Measurements from ENCODE around the gene RAB11FIP5. TPM values are rescaled to one million over a fixed set of nuclear protein-coding genes. Genes with fewer than 3 reads are reported as not detected.
"Not testable (repeated sequence)": the region's sequence is repeated elsewhere in the genome, so short reads cannot be mapped to it uniquely, and the experiment has no call there.

The RAB11FIP5 gene
- total RNA-seq, 1 donor from 2014 or later = 8.9 TPM

DNA sequence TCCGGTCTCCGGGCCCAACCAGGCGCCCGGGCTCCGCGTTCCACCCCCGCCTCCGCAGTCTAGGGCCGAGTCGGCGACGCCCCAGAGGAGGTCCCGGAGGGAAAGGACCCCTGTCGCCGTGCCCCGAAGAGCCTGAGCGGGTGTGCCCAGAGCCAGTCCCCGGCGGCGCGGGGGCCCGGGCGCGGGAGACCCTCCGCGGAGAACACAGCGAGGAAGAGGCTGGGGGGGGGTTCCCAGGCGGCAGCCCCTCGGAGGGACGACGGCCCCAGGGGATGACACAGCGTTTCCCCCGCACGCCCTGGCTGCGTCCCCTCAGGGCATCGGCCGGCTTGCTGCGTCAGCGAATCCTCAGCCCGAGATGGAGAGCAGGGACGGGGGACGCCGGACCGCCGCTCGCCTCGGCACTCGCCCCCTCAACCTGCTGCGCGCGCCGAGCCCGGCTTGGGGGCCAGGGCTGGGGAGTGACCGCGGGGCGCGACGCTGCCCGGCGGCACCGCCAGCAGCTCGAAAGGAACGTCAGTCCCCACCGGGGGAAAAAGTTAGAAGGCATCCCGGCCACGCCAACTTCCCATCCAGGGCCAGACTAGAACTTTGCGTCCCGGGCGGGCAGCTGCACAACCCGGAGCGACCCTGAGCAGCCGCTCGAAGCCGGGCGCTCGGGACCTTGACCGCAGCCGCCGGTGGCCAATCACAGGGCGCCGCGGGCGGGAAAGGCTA, 41.9 kb downstream of the RAB11FIP5 start:
- intact Hi-C loops (cut with micrococcal nuclease) = loop anchor here (1.0 to 10.0 kb wide), 11 partner anchors 42 to 1844 kb away; partner anchors contain the start of genes ALMS1, EGR4, EXOC6B and INO80B

- intact Hi-C loops (cut with micrococcal nuclease) = loop anchor here (2.0 to 10.0 kb wide), 5 partner anchors 177 to 1385 kb away; partner anchors contain the start of genes EGR4, EXOC6B, INO80B and TPRKB
Measured at GRCh38 chr2:73069855-73070642, 42.7 kb downstream of the RAB11FIP5 start.

DNA sequence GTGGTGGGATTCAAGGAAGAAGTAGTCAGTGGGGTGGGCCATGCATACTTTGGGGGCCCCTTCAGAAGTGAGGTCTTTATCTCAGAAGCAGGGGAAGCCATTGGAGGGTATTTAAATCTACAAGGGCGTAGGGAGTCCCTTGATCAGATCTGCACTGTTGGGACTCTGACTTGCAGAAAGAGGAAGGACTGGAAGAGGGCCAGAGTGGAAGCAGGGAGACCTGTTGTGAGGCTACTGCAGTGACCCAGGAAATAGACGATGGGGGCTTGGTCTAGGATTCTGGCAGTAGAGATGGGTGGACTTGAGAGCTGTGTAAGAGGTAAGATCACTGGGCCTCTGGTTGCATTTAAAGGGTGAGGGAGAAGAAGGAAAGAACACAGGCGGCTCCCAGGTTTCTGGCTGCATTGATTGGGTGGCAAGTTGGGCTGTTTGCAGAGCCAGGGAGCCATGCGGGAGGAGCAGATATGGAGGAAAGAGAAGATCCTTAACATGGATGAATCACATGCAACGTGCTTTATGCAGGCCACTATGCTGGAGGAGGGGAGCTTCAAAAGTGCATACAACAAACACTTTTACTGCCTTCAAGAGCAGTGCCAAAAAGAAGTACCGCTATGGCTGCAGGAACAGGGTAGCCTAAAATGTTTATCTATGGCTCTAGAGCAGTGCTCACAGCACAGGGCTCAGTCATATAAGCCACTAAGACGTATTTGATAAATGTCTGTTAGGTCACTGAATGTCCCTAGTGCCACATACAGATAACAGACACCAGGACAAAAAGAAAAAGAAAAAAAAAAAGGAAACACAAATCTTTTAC, 43.5 kb downstream of the RAB11FIP5 start:
- intact Hi-C loops (cut with micrococcal nuclease) = no loop called here

- intact Hi-C loops (cut with micrococcal nuclease) = no loop called here
Measured at GRCh38 chr2:73068147-73068546, 44.6 kb downstream of the RAB11FIP5 start.

DNA sequence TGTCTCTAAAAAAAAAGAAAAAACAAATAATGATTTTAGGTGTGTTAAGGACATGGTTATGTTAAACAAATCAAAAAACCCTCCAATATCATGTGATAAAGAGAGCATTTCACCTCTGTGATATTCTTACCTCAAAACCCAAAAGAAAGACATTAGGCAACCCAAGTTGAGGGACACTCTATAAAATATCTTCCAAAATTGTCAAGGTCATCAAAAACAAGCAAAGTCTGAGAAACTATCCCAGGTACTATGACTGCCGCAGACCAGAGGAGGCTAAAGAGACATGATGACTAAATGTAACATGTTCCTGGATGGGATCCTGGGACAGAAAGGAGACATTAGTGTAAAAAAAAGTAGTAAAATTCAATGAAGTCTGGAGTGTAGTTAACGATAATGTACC, 45.7 kb downstream of the RAB11FIP5 start:
- intact Hi-C loops (cut with micrococcal nuclease) = no loop called here

GRCh38 chr2:73065070-73065469, 47.7 kb downstream of the RAB11FIP5 start:
- intact Hi-C loops (cut with micrococcal nuclease) = not testable (repeated sequence)

DNA sequence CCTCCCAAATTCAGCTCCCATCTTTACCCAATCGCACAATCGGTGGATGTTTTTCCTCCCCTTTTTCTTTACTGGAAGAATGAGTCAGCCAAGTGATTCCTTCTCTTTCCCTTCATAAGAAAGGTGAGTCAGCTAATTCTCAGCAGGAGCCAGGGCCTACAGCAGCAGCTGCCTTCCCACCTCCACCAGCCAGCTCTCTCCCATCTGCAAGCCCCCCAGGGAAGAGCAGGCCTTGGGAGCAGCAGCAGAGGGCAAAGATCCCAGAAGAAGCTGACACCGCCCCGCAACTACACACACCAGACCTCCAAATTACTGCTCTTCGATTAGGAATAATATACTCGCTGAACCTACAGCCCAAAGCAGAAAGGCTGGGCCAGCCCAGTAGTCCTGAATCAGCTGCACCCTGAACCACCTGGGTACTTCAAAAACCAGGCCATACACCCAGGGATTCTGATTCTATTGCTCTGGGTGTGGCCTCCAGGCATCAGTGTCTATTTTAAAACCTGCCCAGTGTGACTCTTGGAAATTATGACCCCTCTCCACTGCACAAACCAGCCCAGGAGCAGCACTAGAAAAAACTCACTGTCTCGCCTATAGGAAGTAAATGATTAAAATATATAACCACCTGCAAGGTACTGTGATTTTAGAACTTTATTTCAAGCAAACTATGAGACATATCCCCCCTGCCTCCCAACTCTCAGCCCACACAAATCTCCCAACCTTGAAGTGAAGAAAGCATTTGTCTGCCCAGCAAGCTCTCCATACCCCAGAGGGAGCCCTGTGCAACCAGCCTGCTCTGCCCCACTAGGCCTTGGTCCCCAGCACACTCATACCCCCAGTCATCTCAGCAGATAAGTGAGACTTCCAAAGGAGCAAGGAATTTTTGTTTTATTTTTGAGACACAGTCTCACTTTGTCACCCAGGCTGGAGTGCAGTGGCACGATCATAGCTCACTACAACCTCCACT, 48.6 kb downstream of the RAB11FIP5 start:
- intact Hi-C loops (cut with micrococcal nuclease) = no loop called here

DNA sequence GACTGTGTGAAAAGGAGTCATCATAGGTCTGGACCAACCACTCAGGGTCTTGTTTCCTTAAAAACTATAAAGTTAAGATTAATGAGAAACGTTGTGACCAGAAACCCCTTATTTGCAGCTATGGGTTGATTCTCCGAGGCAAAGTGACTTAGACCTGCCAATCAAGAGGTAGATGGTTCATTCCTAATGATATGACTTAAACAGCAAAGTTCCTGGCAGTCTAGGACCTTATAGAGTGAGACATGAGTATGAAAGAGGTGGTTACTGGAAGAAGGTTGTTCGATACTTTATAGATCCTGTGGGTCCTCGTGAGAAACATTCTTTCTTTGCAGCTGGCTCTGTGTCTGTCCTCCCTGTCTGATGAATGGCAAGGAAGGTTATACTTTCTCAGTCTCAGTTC, 49.3 kb downstream of the RAB11FIP5 start:
- intact Hi-C loops (cut with micrococcal nuclease) = no loop called here

DNA sequence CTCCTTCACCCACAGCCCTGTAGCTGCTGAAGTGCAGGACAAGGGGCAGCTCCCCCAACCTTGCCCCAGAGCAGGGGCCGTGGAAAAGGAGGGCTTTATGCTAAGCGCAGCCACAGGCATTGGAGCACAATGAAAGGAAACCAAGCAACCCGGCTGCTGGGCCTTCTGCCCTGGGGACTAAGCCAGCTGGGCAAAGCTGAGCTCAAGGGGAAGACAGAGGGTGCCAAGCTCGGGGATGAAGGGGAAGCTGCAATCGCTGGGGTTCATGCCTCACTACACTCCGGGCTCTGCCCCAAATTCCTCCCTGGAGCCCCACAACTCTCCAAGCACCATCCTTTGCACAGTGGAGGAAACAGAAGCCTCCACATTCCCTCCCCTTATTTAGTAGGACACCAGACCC, 53.6 kb downstream of the RAB11FIP5 start:
- intact Hi-C loops (cut with micrococcal nuclease) = no loop called here

DNA sequence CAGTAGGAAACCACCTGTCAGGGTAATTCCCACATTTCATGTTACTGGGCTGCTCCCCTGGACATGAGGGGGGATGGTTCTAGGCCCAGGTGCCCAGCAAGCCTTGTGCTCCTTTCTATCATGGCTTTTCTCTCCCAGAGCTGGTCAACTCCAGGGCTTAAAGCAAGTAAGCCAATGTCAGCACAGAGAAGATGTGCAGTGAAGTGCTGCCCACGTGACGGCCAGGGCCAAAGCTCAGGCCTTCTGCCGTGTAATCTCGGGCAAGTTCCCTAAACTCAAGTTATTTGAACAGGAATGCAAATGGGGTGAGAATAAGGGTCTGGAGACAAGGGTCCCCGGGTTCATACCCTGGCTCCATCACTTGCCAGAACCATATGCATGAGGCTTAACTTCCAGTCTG, 57.8 kb downstream of the RAB11FIP5 start:
- intact Hi-C loops (cut with micrococcal nuclease) = no loop called here

DNA sequence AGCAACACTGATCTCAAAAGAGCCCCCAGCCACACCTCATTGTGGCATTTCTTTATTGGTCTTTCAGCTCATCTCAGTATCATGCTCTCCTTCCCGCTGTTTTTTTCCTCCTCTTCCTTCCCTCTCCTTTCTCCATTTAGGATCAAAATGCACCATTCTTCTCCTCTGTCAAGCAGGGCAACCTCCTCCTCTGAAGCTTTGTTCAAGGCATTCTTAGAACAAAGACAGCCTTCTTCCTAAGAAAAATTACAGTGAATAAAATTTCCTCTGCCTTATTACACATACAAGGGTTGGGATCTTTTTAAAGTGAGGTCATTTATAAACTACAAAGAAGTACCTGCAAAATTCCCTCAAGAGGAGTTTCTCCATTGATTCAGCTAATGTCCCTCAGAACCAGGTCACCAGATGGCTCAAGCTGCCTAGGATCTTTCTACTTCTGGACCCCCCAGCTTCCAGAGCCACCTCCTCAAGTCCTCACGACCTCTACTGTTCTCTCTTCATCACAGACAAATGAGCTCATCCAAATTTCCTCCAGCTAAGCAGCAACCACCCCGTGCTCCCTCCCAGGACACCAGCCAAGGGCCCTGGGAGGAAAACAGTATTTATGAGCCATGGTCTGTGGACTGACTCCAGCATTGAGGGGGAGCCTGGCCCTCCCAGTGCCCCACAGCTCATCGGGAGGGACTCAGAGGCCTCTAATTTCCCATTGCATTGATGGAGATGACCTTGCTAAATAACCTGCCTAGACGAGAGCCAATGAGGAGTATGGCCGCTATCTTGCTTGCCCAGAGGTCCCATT, 59.2 kb downstream of the RAB11FIP5 start:
- intact Hi-C loops (cut with micrococcal nuclease) = no loop called here

DNA sequence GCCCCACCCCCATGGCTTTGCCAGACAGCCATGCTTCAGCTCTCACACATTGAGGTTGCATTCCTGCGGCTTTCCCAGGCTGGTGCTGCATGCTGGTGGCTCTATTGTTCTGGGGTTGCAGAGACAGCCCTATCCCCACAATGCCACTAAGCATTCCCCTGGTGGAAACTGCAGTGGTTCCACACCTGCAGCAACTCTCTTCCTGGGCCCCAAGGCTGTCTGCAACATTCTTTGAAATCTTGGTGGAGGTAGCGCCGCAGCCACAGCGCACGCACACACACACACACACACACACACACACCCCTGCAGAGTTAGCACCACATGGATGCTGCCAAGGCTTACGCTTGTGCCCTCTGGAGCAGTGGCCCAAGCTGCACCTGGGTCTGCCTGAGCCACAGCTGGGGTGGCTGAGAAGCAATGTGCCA, 62.6 kb downstream of the RAB11FIP5 start:
- intact Hi-C loops (cut with micrococcal nuclease) = no loop called here

DNA sequence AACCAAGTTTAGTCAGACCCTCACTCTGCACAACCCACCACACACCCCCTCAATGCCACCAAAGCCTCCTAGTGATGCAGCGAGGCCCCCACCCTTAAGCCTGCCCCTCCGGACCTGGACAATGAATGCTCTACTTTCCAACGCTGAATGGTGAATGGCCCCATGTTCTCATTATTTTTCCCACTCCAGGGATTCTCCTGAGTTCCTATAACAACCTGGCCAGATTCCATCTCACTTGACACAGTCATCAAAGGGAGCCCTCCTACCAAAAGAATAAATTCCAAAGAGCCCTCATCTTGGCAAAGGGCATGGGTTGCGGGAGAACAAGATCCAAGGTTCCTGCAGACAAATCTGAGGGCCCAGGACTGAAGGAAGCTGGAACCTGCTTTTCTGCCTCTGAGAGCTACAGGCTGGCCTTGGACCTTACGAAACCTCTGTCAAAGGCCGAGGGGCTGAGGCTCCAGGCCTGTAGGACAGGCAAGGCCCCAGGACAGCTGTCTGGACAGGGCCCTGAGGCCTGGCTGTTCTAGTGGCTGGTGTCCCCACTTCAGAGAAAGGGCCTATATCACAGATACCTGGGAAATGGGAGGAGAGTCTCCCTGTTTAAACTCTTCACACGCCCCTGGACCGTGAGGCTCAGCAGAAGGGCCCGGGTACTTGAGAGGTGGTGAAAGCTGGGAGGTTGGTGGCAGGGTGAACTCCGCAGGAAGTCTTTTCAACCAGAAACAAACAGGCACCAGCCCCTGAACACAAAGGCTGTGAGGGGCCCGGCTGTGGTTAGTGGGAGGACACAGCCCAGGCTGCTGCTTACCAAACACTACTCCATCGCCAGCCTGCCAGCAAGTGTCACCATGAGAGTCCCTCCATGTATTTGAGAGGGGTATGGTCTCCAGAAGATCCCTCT, 68.6 kb downstream of the RAB11FIP5 start:
- intact Hi-C loops (cut with micrococcal nuclease) = no loop called here

GRCh38 chr2:73043276-73043675, 69.5 kb downstream of the RAB11FIP5 start:
- intact Hi-C loops (cut with micrococcal nuclease) = no loop called here

GRCh38 chr2:73037947-73038585, 74.7 kb downstream of the RAB11FIP5 start:
- intact Hi-C loops (cut with micrococcal nuclease) = no loop called here

DNA sequence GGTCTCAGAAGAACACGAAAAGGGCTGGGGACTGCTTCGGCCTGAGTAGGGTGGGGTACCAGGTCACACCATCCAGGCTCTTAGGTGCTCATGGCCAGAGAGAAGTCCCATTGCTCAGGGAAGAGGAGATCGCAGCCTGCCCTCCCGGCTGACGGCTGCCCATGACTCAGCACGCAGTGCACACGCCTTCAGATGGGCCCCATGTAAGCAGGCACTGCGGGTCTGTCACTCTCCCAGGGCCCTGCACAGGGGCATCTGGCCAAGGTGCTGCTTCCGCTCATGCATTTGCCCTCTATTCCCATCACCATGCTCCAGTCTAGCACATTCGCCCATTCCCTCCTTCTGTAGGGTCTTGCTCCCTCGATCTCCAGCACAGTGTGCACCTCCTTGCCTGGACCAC, 76.0 kb downstream of the RAB11FIP5 start:
- intact Hi-C loops (cut with micrococcal nuclease) = no loop called here

DNA sequence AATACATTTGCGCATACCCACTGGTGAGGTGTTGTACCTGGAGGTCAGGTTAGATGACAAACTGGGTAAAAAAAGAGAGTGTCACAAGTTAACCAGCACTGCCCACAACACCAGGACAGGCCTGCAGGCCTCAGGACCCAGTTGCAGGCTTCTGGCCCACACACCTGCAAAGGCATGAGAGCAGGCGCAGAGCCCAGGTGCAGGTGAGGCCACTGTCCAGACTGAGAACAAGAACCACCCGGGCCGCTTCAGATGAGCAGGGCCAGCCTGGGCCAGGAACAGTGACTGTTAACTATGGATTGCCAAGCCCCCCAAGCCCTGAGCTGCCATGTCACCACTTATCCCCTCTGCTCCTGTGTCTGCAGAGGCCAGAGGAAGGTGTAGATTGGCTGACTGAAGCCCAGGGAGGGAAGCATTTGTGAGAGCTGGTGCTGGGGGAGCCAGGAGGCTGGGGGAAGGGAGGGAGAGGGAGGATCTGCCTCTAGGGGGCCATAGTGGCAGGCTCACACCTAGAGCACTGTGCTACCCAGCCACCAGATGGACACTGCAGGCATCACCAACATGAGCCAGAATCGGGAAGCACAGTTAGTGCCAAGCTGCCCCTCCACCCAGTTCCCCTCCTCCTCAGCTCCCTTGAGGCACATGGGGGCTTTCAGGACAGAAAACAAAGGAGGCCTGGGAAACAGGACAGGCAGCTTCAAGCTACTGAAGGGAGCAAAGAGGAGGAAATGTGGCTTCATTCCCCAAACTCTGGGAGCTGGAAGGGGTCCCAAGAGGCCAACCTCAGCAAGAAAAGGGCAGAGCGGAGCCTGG, 76.6 kb downstream of the RAB11FIP5 start:
- intact Hi-C loops (cut with micrococcal nuclease) = no loop called here
